Measurements from ENCODE around the gene NINJ2.
"Not testable (repeated sequence)": the region's sequence is repeated elsewhere in the genome, so short reads cannot be mapped to it uniquely, and the experiment has no call there.

Gene NINJ2

GRCh38 chr12:581746-582145 lies 81.5 kb downstream of the NINJ2 start:
- no peak for DNase-seq

GRCh38 chr12:581321-581720 lies 81.9 kb downstream of the NINJ2 start:
- DNase-seq = no peak

GRCh38 chr12:580813-581212 lies 82.4 kb downstream of the NINJ2 start:
- DNase-seq = no peak

- no peak for DNase-seq
These were observed 83.7 kb downstream of the NINJ2 start for GRCh38 chr12:579420-580110.

GRCh38 chr12:578748-579419 lies 84.4 kb downstream of the NINJ2 start:
- no peak for DNase-seq

GRCh38 chr12:577994-578747 lies 85.1 kb downstream of the NINJ2 start:
- DNase-seq = not testable (repeated sequence)

- DNase-seq = no peak
These were observed 86.6 kb downstream of the NINJ2 start for GRCh38 chr12:576615-577110.

- DNase-seq = peak; percentile 26 to 33
These were observed 87.2 kb downstream of the NINJ2 start for GRCh38 chr12:575948-576614.

- no peak for DNase-seq
These were observed 88.1 kb downstream of the NINJ2 start for GRCh38 chr12:575129-575502.

- DNase-seq = no peak
These were observed 88.6 kb downstream of the NINJ2 start for GRCh38 chr12:574475-575128.

GRCh38 chr12:573232-573631 lies 90.0 kb downstream of the NINJ2 start:
- DNase-seq = no peak

- DNase-seq = no peak
These were observed 90.7 kb downstream of the NINJ2 start for GRCh38 chr12:572532-572899.

- DNase-seq = no peak
These were observed 91.3 kb downstream of the NINJ2 start for GRCh38 chr12:571795-572531.

- DNase-seq = no peak
These were observed 92.1 kb downstream of the NINJ2 start for GRCh38 chr12:570921-571794.

- no peak for DNase-seq
These were observed 92.8 kb downstream of the NINJ2 start for GRCh38 chr12:570435-570920.

- DNase-seq = peak in 1 of 2 experiments; percentile 18
These were observed 93.3 kb downstream of the NINJ2 start for GRCh38 chr12:569803-570434.

GRCh38 chr12:569091-569676 lies 94.1 kb downstream of the NINJ2 start:
- DNase-seq = no peak

GRCh38 chr12:568486-568885 lies 94.8 kb downstream of the NINJ2 start:
- DNase-seq = no peak

GRCh38 chr12:565589-566105 lies 97.6 kb downstream of the NINJ2 start:
- no peak for DNase-seq

GRCh38 chr12:565161-565560 lies 98.1 kb downstream of the NINJ2 start:
- no peak for DNase-seq
